ENCODE data around the gene NOS1AP.
"Not testable (repeated sequence)": the region's sequence is repeated elsewhere in the genome, so short reads cannot be mapped to it uniquely, and the experiment has no call there.

NOS1AP gene

GRCh38 chr1:162323023-162323422 is 253.5 kb downstream of the NOS1AP start:
- DNase-seq (ENCODE audit: low read depth in 1 of 2, low spot score in 1 of 2), result no peak

GRCh38 chr1:162324396-162324795 is 254.9 kb downstream of the NOS1AP start:
- no peak for DNase-seq (ENCODE audit: low read depth in 1 of 2, low spot score in 1 of 2)

GRCh38 chr1:162326559-162326958 is 257.1 kb downstream of the NOS1AP start:
- DNase-seq (ENCODE audit: low read depth in 1 of 2, low spot score in 1 of 2), result no peak

- no peak for DNase-seq (ENCODE audit: low read depth in 1 of 2, low spot score in 1 of 2)
Observed at GRCh38 chr1:162327144-162327787, 257.8 kb downstream of the NOS1AP start.

DNA sequence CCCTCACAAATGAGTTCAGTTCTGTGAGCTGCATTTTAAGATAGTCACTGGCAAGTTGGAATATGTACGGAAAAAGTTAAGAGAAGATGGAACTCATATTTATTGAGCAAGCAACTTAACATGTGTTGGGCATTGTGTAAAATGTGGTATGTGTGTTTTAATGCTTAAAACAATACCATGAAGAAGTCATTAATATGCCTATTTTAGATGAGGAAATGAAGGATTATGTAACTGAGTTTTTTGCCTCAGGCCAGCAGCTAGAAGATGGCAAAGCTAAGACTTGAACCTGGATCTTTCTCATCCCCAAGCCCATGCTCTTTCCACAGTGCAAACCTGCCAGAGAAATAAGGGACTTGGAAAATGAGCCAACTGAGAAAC is 258.3 kb downstream of the NOS1AP start:
- no peak for DNase-seq (ENCODE audit: low read depth in 1 of 2, low spot score in 1 of 2)

GRCh38 chr1:162328512-162328911 is 259.0 kb downstream of the NOS1AP start:
- no peak for DNase-seq (ENCODE audit: low read depth in 1 of 2, low spot score in 1 of 2)

DNA sequence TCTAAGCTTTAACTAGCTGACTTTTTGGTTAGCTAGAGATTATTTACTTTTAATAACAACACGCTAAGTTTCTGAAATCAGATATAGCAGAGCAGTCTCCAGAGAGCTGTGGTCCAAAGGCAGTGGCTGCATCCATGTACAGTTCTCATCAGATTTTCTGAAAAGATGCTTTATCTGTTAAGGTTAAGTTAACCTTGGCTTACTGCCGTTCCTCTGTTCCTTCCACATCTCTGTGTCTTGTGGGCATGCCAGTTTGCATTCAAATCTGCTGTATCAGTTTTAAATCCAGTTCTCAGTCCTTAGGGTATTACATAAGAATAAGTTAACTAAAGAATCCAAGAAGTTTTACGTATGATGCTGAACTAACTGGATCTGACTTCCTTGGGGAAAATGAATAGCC is 260.3 kb downstream of the NOS1AP start:
- DNase-seq (ENCODE audit: low read depth in 1 of 2, low spot score in 1 of 2), result no peak

DNA sequence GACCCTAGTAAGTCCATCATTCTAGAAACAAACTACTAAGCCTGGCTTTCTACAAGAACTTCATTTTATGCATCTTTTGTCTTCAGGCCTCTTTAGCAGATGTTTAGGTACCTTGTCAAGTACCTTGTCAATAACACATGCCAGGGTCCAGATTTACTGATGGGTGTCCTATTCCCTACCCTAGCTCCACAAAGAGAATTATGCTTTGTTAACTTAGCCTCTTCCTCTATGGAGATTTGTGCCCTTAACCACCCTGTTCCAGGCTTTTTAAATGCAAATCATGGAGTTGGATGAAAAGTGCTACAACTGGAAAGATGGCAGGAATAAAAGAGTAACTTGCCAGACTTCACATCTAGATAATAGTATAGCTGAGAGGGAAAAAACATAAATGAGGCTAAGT is 264.5 kb downstream of the NOS1AP start:
- no peak for DNase-seq (ENCODE audit: low read depth in 1 of 2, low spot score in 1 of 2)

DNA sequence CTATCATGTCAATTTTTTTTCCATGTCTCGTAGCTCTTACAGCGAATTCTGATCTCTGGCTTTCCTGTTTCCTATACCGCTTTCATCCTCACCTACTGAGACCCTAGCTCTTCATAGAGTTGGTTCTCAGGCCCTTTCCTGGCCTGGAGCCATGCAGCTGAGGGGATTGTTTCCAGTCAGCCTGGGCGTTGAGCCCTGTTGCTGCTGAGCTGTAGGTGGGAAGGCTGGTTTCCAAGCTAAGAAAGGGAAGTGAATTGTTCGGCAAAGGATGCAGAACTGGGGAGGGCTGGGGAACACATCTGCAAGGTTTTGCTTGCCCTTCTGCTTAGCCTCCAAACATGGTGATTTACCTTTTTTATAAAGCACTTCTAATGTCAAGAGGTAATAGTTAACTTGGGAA is 265.6 kb downstream of the NOS1AP start:
- DNase-seq (ENCODE audit: low read depth in 1 of 2, low spot score in 1 of 2), result no peak

GRCh38 chr1:162336621-162337285 is 267.3 kb downstream of the NOS1AP start:
- no peak for DNase-seq (ENCODE audit: low read depth in 1 of 2, low spot score in 1 of 2)

- DNase-seq (ENCODE audit: low read depth in 1 of 2, low spot score in 1 of 2), result no peak
Observed at GRCh38 chr1:162342452-162342983, 273.0 kb downstream of the NOS1AP start.

GRCh38 chr1:162343470-162343869 is 274.0 kb downstream of the NOS1AP start:
- no peak for DNase-seq (ENCODE audit: low read depth in 1 of 2, low spot score in 1 of 2)

DNA sequence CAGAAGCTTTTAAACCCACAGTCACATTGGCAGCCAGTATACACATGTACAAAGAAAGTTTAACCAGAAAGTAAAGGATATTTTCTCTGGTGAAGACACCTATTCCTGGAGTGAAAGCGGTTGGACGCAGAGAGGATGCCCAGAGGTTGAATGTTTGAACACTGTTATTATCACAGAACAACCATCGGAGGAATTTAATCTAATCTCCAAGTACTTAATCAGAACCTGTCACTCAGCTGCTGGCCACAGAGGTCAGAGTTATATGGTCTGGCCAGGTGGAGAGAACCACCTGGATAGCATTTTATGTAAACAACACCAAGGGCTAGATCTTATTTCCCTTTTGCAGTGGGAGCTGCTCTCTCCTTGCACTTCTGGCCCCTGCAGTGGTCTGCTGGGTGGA is 277.8 kb downstream of the NOS1AP start:
- DNase-seq (ENCODE audit: low read depth in 1 of 2, low spot score in 1 of 2), result no peak

- no peak for DNase-seq (ENCODE audit: low read depth in 1 of 2, low spot score in 1 of 2)
Observed at GRCh38 chr1:162349635-162350330, 280.3 kb downstream of the NOS1AP start.

GRCh38 chr1:162351246-162351842 is 281.9 kb downstream of the NOS1AP start:
- DNase-seq (ENCODE audit: low read depth in 1 of 2, low spot score in 1 of 2), result no peak

- not testable (repeated sequence) for DNase-seq (ENCODE audit: low read depth in 1 of 2, low spot score in 1 of 2)
Observed at GRCh38 chr1:162351874-162352273, 282.4 kb downstream of the NOS1AP start.

DNA sequence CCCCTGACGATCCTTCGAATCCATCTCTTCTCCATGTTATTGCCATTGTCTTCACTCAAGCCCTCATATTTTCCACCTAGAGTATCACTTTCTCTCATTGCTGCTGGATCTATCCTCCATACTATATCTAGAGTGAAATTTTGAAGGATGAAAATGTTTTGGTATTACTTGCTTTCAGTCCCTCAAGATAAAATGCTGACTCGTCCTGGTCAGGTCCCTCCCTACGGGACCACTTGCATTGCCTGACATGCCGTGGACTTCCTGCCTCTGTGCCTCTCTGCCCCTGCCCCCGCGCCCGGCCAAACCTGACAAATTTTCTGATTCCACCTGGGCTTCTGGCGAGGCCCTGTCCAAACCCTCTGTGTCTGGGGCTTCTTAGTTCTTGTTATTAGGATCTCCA is 283.6 kb downstream of the NOS1AP start:
- no peak for DNase-seq (ENCODE audit: low read depth in 1 of 2, low spot score in 1 of 2)

DNA sequence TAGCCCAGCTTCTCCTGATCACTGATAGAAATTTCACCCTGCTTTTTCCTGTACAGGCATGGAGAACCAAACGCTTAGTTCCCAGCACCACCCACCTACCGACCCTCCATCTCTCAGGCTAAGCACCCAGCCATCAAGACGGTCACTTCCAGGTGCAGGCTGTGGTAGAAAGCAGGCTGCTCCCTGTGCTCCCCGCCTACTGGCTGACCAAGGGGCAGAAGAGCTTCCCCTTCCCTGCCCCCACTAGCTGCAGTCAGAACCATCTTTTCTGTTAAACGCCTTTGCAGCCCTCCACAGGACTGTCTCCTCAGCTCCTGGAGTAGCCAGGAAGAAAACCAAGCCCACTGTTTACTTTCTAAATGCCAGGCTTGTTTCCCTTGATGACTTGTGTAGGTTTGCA is 284.2 kb downstream of the NOS1AP start:
- no peak for DNase-seq (ENCODE audit: low read depth in 1 of 2, low spot score in 1 of 2)

DNA sequence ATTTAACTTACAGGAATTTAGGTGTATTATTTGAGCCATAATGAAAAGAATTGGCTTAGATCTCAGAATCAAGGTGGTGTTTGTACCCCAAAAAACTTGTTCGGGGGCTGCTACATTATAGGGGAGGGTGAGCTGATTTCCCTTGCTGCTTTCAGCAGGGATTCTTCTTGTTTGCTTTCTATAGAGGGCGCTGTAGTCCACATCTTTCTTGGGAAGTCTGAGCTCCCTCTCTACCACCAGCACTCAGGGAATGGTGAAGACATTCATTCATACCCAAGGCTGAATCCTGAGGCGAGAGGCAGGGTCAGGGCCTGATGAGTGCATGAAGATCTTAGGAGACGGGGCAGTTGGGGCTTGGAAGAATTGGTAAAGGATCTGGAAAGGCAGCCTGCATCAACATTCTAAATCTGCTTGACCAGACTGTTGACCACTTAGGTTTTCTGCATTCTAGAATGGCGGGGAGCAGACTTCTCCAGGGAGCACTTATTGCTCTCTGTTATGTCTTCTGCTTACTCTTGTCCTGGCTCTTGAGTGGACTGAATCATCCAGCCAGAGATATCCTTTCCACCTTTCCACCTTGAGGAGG is 288.3 kb downstream of the NOS1AP start:
- no peak for DNase-seq (ENCODE audit: low read depth in 1 of 2, low spot score in 1 of 2)

GRCh38 chr1:162358928-162359327 is 289.4 kb downstream of the NOS1AP start:
- DNase-seq (ENCODE audit: low read depth in 1 of 2, low spot score in 1 of 2), result no peak

DNA sequence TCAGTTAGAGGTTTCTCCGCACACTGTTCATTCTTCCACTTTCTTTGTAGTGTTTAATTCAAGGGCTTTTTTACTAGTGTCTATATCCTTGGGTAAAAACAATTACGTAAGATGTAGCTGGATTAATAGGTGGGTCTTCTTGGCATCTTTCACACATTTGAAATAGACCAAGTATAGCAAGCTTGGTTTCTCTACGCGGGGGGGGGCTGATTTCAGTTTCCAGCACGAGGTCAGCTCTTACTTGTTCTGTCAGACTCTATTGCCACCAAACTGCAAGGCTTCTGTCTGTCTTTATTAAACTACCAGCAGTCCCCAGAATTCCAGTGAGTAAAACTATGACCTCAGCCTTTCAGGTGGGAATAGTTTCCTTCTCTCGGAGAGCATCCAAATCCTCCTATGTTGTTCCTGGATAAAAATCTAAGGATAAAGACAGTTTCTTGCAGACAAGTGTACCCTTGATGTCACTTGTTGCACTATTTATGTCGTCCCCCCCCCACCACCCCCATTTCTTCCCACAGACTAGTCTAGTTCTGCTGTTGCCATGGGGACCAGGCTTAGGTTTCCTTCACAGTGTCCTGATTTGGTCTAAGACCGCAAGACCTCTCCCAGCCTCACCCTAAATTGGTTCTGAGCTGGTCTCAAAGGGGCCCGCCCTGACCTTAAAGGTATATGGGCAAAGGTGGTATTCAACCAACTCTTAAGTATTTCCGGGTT is 290.2 kb downstream of the NOS1AP start:
- no peak for DNase-seq (ENCODE audit: low read depth in 1 of 2, low spot score in 1 of 2)
